Heart left ventricle (tissue), 16 donors: Measurements from ENCODE around the gene EVA1A. TPM values are rescaled to one million over a fixed set of nuclear protein-coding genes. Genes with fewer than 3 reads are reported as not detected.

Experiments
- ATAC-seq, 4 donors: fragments of 200-7000 bp; cut with Tn5 transposase; one replicate each; pipeline ENCODE4 v1.9.1; 2020 to 2022; ENCODE audit warnings: moderate library complexity in 4 of 4, mild to moderate bottlenecking in 3 of 4, moderate number of reproducible peaks in 1 of 4
- DNase-seq, 5 donors: peaks; one replicate each; pipeline ENCODE4 v3.0.0-alpha.2; 2020
- H3K27ac ChIP-seq, 12 donors: fragments of 200-600 bp; sonication (generic) in 4 of 12; one replicate each; pipeline versions ENCODE4 v1.5.0 to v1.8.0; 2016 to 2022; ENCODE audit warnings: mild to moderate bottlenecking in 2 of 12
- H3K27me3 ChIP-seq, 9 donors: fragments of 200-600 bp; sonication (generic) in 2 of 9; one replicate each; pipeline versions ENCODE4 v1.5.1 to v1.8.0; 2016 to 2022; ENCODE audit warnings: mild to moderate bottlenecking in 3 of 9
- H3K36me3 ChIP-seq, 9 donors: fragments of 200-600 bp; sonication (generic) in 2 of 9; one replicate each; pipeline versions ENCODE4 v1.5.0 to v1.8.0; 2018 to 2022; ENCODE audit warnings: mild to moderate bottlenecking in 2 of 9
- H3K4me1 ChIP-seq, 12 donors: fragments of 200-600 bp; sonication (generic) in 4 of 12; one replicate each; pipeline versions ENCODE4 v1.5.0 to v1.8.0; 2016 to 2022; ENCODE audit warnings: mild to moderate bottlenecking in 3 of 12
- H3K4me3 ChIP-seq, 12 donors: fragments of 200-600 bp; sonication (generic) in 4 of 12; one replicate each; pipeline versions ENCODE4 v1.5.0 to v1.8.0; 2017 to 2022; ENCODE audit warnings: mild to moderate bottlenecking in 9 of 12, moderate library complexity in 4 of 12
- H3K9me3 ChIP-seq, 12 donors: fragments of 200-600 bp; sonication (generic) in 4 of 12; one replicate each; pipeline versions ENCODE4 v1.5.0 to v1.8.0; 2016 to 2022; ENCODE audit warnings: mild to moderate bottlenecking in 1 of 12
- POLR2A ChIP-seq, 2 donors: fragments of 450-650 bp; IDR thresholded peaks; one replicate each; pipeline ENCODE4 v1.6.1; 2017; ENCODE audit warnings: antibody characterized with exemption in 2 of 2, mild to moderate bottlenecking in 2 of 2, moderate library complexity in 2 of 2
- WGBS, 4 donors: extraction: QIAGEN DNeasy Blood & Tissue Kit in 2 of 4; methylation state at CpG; one replicate each; pipeline versions ENCODE4 v1.1.5 to v1.1.7; 2013 to 2018; 5-methylcytosine and 5-hydroxymethylcytosine counted together
- intact Hi-C, 10 donors: fragments of 100-400 bp; cut with DNase I; formaldehyde crosslinking; loops; one replicate each; pipeline versions ENCODE4 v1.11.1 to v1.14.2; 2022
- polyA plus RNA-seq, 2 donors: library from polyadenylated mRNA; stranded (reverse); fragments of 200-250 nt; gene quantifications; one replicate each; pipeline ENCODE4 v1.2.3, GENCODE V29; 2013
- total RNA-seq, 9 donors: library from RNA; depleted of rRNA in 2 of 9; stranded (reverse); fragments of >200 nt in 2 of 9; fragmentation: NEBNext Ultra II Directional in 3 of 9; extraction: Animal tissue kit (Norgen Biotek cat#: 25700) in 3 of 9; gene quantifications; one replicate each; pipeline versions ENCODE4 v1.1.0 to v1.2.4, GENCODE V29; 2016 to 2023
- TF ChIP-seq, protein P1 (sequence below), 12 donors: fragments of 200-600 bp; sonication (generic) in 4 of 12; IDR thresholded peaks; one replicate each; pipeline versions ENCODE4 v1.5.0 to v1.8.0; 2018 to 2022; ENCODE audit warnings: antibody characterized with exemption in 12 of 12, mild to moderate bottlenecking in 5 of 12
- donor health status: ischemic (EF 13 %, LVEDD 7.1; RV severe dilation, severe dysfunction).
- donor health status: healthy with polysubstance abuse.
- donor health status: DM: no; HTN: yes; CAD: no.
- donor health status: DM: no; HTN: no; CAD: no.
- donor health status: ischemic (EF 25% LVEDD 6.9; RV normal size, moderate dysfunction).
- donor health status: ischemic (EF 25% LVEDD 5.7; RV mildly dilated, moderate dysfunction).
- donor health status: healthy.
- donor health status: DM: yes; HTN: yes; CAD: no.
- donor health status: ischemic (EF 35%, LVEDD 5.7; RV mildly dilated, moderate dysfunction).
- donor health status: nonischemic (EF 11% LVEDD 7.7; RV severe dilation, severe dysfunction).
- donor health status: DM: yes; HTN: yes; CAD: no.
- donor health status: PGD.
- donor health status: ischemic (EF 29% LVEDD 5.4; RV normal size, mild dysfunction).
- donor health status: nonischemic (EF 23%, LVEDD 6.1; RV moderate dilation, normal function).

Gene EVA1A
- total and polyA plus RNA-seq, 11 donors: 0.19 to 5.0 (median 1.4) TPM; not detected in 1

DNA sequence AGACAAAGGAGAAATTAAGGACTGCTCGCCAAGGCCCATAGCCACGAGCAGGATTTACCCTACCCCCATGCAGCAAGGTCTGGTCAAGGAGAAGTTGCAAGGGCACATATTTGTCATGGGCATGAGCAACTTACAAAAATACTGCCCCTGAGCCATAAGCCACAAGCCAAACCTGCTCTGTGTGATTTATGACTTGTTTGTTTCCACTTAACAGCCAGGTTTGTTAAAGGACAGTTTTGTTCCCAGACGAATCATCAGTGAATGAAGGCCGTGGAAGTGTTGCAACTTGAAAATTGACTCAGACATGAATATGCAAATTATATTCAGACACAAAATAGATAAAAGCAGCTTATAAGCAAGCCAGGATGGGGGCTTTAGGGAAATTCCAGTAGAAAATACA lies 31.3 kb upstream of the EVA1A start:
- H3K4me1 ChIP-seq: no peaks in the 10 kb centered on the region
- H3K4me3 ChIP-seq: no peak overlapping the region
- H3K27ac ChIP-seq: no peak overlapping the region
- 70 to 84% (median 82%) methylated on average over 4 of the region's 4 CpGs for WGBS, 4 donors
- no peak for DNase-seq
- intact Hi-C loops: no loop called here
- H3K9me3 ChIP-seq: no peaks in the 10 kb centered on the region
- no peaks in the 10 kb centered on the region for H3K36me3 ChIP-seq
- TF ChIP-seq POLR2A (IDR thresholded peaks at IDR 0.05): no peak
- TF ChIP-seq, protein P1, sequence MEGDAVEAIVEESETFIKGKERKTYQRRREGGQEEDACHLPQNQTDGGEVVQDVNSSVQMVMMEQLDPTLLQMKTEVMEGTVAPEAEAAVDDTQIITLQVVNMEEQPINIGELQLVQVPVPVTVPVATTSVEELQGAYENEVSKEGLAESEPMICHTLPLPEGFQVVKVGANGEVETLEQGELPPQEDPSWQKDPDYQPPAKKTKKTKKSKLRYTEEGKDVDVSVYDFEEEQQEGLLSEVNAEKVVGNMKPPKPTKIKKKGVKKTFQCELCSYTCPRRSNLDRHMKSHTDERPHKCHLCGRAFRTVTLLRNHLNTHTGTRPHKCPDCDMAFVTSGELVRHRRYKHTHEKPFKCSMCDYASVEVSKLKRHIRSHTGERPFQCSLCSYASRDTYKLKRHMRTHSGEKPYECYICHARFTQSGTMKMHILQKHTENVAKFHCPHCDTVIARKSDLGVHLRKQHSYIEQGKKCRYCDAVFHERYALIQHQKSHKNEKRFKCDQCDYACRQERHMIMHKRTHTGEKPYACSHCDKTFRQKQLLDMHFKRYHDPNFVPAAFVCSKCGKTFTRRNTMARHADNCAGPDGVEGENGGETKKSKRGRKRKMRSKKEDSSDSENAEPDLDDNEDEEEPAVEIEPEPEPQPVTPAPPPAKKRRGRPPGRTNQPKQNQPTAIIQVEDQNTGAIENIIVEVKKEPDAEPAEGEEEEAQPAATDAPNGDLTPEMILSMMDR (IDR thresholded peaks at IDR 0.05): no peak
- H3K27me3 ChIP-seq: no peaks in the 10 kb centered on the region
- ATAC-seq: no peak

DNA sequence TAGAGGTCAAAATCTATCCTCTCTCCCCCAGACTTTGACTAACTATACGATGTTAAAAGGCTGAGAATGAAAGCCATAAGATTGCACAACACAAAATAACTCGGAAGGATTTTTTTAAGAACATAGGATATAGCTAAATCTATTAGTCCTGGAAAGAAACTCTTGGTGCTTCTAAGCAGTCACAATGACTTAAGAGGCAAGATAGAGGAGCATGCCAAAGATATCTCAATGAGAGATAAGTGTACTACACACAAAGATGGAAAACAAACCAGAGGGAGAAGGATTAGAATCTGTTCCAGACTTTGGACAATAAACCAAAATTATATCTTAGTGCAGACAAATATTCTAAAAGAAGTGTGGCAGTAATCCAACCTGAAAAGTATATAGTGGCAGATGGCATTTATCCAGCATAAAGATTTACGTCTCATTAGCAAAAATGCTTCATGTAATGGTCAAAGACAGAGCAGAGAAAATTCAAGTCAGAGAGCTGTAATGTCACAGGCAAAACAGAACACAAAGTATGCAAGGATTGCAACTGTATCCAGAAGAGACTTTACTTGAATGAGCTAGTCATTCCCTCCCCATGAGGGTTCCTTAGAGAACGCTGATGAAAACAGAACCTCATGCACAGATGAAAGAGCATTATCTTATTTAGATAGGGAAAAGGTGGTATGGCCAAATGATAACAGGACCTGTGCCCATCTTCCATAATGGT lies 28.8 kb upstream of the EVA1A start:
- Histone ChIP-seq H3K27ac (no peak overlapping the region), H3K36me3 (no peaks in the 10 kb centered on the region), H3K27me3 (no peaks in the 10 kb centered on the region), H3K4me1 (no peaks in the 10 kb centered on the region), H3K9me3 (no peaks in the 10 kb centered on the region), H3K4me3 (no peak overlapping the region)
- 46 to 57% (median 54%) methylated on average over 4 of the region's 4 CpGs for WGBS, 4 donors
- ATAC-seq (no peak), DNase-seq (no peak)
- TF ChIP-seq, protein P1 (IDR thresholded peaks at IDR 0.05): no peak
- TF ChIP-seq POLR2A (IDR thresholded peaks at IDR 0.05): no peak
- intact Hi-C loops: no loop called here

DNA sequence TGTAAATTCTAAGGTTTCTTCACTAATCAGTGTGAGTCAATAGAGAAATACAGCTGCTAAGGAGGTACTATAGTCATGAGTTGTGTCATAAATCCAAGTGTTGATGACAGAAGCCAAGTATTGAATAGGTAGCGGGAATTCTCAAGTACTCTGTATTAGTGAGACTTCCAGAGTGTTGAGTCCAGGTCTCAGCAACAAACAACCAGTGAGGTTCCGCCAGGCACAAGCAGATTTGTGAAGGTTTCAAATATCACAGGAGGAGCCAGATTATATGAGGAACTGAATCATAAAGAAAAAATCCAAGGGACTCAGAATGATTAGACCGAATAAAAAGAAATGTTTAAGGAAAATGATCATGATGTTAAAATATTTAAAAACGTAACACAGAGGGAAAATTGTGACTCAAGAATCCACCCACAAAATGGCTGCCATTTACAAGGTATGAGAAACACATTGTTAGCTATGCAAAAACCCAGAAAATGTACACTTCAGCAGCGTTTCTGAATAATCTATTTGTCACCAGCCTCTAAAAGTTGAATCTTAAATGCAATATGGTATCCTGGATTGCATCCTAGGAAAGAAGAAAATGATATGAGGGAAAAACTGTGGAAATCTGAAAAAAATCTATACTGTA lies 27.3 kb upstream of the EVA1A start:
- Histone ChIP-seq H3K9me3 (no peaks in the 10 kb centered on the region), H3K27me3 (no peaks in the 10 kb centered on the region), H3K36me3 (no peaks in the 10 kb centered on the region), H3K27ac (no peak overlapping the region), H3K4me3 (no peak overlapping the region), H3K4me1 (no peaks in the 10 kb centered on the region)
- no peak for TF ChIP-seq POLR2A (IDR thresholded peaks at IDR 0.05)
- TF ChIP-seq, protein P1 (IDR thresholded peaks at IDR 0.05): no peak
- ATAC-seq (no peak), DNase-seq (no peak)
- intact Hi-C loops: no loop called here
- 80 to 88% (median 85%) methylated on average over 5 of the region's 5 CpGs for WGBS, 4 donors

DNA sequence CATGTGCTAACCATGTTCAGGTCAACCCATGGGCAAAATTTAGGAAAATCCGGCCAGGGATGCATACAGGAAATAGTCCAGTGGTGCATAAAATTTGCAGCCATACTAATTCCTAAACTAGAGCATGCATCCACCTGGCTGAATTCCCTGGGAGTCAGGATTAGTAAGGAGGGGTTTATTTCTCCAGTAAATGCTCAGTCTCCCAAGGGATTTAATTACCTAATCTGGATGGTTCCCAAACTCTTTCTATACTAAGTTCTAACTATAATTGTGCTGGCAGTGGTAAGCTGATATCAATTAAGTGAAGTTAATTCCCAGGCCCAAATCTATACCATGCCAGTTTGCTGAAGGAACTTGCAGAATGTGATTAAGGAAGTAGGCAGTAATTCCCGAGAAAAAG lies 26.2 kb upstream of the EVA1A start:
- no peak overlapping the region for H3K27ac ChIP-seq
- no peak overlapping the region for H3K4me3 ChIP-seq
- WGBS, 4 donors: 81 to 86% (median 84%) methylated on average over 2 of the region's 2 CpGs
- no peaks in the 10 kb centered on the region for H3K36me3 ChIP-seq
- ATAC-seq (no peak), DNase-seq (no peak)
- no peaks in the 10 kb centered on the region for H3K9me3 ChIP-seq
- H3K27me3 ChIP-seq: no peaks in the 10 kb centered on the region
- H3K4me1 ChIP-seq: no peaks in the 10 kb centered on the region
- intact Hi-C loops: no loop called here
- TF ChIP-seq, protein P1 (IDR thresholded peaks at IDR 0.05): no peak
- no peak for TF ChIP-seq POLR2A (IDR thresholded peaks at IDR 0.05)
